Upper lobe of right lung (tissue), 1 donor: ENCODE measurements around the gene CBLC. TPM values are rescaled to one million over a fixed set of nuclear protein-coding genes. Genes with fewer than 3 reads are reported as not detected.

Experiments
- ATAC-seq: fragments of 200-7000 bp; cut with Tn5 transposase; one replicate; pipeline ENCODE4 v1.9.1; 2020; ENCODE audit warnings: mild to moderate bottlenecking, moderate library complexity
- DNase-seq: peaks from one replicate; pipeline ENCODE4 v3.0.0-alpha.2; 2020
- H3K27ac ChIP-seq: fragments of 200-600 bp; one replicate; pipeline ENCODE4 v1.8.0; 2022
- H3K27me3 ChIP-seq: fragments of 200-600 bp; one replicate; pipeline ENCODE4 v1.8.0; 2022; ENCODE audit warnings: mild to moderate bottlenecking
- H3K36me3 ChIP-seq: fragments of 200-600 bp; one replicate; pipeline ENCODE4 v1.8.0; 2022
- H3K4me1 ChIP-seq: fragments of 200-600 bp; one replicate; pipeline ENCODE4 v1.8.0; 2022
- H3K4me3 ChIP-seq: fragments of 200-600 bp; one replicate; pipeline ENCODE4 v1.8.0; 2022; ENCODE audit warnings: mild to moderate bottlenecking
- H3K9me3 ChIP-seq: fragments of 200-600 bp; one replicate; pipeline ENCODE4 v1.8.0; 2022
- CTCF ChIP-seq: fragments of 200-600 bp; IDR thresholded peaks from one replicate; pipeline ENCODE4 v1.8.0; 2022; ENCODE audit warnings: antibody characterized with exemption
- intact Hi-C: fragments of 100-400 bp; cut with DNase I; formaldehyde crosslinking; loops from one replicate; pipeline ENCODE4 v1.11.0; 2022
- total RNA-seq: library from RNA; stranded (reverse); fragmentation: NEBNext Ultra II Directional; extraction: Animal tissue kit (Norgen Biotek cat#: 25700); gene quantifications from one replicate; pipeline ENCODE4 v1.2.1, GENCODE V29; 2021
- donor health status: DM: no; HTN: yes; CAD: no; lungs with severe emphysema.

Gene CBLC
- total RNA-seq, 1 donor from 2014 or later = 3.2 TPM

DNA sequence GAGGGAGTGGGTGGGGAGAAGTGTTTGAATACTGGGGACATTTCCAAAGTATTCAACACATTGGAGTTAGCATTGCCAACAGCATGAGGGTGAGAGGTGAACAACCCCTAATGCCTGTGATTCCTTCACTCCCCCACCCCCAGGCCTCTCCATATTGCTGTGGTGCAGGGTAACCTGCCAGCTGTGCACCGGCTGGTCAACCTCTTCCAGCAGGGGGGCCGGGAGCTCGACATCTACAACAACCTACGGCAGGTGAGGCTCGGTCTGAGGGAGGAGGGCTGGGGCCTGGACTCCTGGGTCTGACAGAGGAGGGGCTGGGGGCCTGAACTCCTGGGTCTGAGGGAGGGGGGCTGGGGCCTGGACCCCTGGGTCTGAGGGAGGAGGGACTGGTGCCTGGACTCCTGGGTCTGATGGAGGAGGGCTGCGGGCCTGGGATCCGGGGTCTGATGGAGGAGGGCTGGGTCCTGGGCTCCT lies 21.6 kb upstream of the CBLC start:
- no peak for ATAC-seq
- no peak for DNase-seq
- Histone ChIP-seq H3K27ac (peak overlapping the region; percentile 95), H3K4me3 (no peak overlapping the region), H3K36me3 (peaks cover 58% of the 10 kb centered on the region), H3K27me3 (no peaks in the 10 kb centered on the region), H3K9me3 (no peaks in the 10 kb centered on the region), H3K4me1 (peaks cover 56% of the 10 kb centered on the region)
- intact Hi-C loops = no loop called here
- TF ChIP-seq CTCF = no peak

GRCh38 chr19:44757057-44757734 lies 20.5 kb upstream of the CBLC start:
- peak; percentile 75 for DNase-seq
- Histone ChIP-seq H3K9me3 (no peaks in the 10 kb centered on the region), H3K4me3 (peak overlapping the region; percentile 43), H3K27ac (peak overlapping the region; percentile 72), H3K4me1 (peaks cover 47% of the 10 kb centered on the region), H3K27me3 (no peaks in the 10 kb centered on the region), H3K36me3 (peaks cover 48% of the 10 kb centered on the region)
- peak; percentile 1 for ATAC-seq
- intact Hi-C loops = no loop called here
- no peak for TF ChIP-seq CTCF

GRCh38 chr19:44757735-44758505 lies 19.8 kb upstream of the CBLC start:
- peak; percentile 85 for DNase-seq

GRCh38 chr19:44758596-44758995 lies 19.1 kb upstream of the CBLC start:
- ATAC-seq (no peak), DNase-seq (no peak)
- TF ChIP-seq CTCF = no peak
- peaks cover 37% of the 10 kb centered on the region for H3K4me1 ChIP-seq
- H3K9me3 ChIP-seq = no peaks in the 10 kb centered on the region
- H3K27me3 ChIP-seq = no peaks in the 10 kb centered on the region
- intact Hi-C loops = no loop called here
- H3K36me3 ChIP-seq = peaks cover 41% of the 10 kb centered on the region
- H3K27ac ChIP-seq = peak overlapping the region; percentile 72
- peak overlapping the region; percentile 43 for H3K4me3 ChIP-seq

More at GRCh38 chr19:44757735-44758505, 19.8 kb upstream of the CBLC start:
- intact Hi-C loops = no loop called here
- H3K27me3 ChIP-seq = no peaks in the 10 kb centered on the region
- ATAC-seq = peak; percentile 32
- peaks cover 41% of the 10 kb centered on the region for H3K36me3 ChIP-seq
- peaks cover 40% of the 10 kb centered on the region for H3K4me1 ChIP-seq
- no peaks in the 10 kb centered on the region for H3K9me3 ChIP-seq
- TF ChIP-seq CTCF = no peak
- H3K27ac ChIP-seq = peak overlapping the region; percentile 72
- H3K4me3 ChIP-seq = peak overlapping the region; percentile 43

DNA sequence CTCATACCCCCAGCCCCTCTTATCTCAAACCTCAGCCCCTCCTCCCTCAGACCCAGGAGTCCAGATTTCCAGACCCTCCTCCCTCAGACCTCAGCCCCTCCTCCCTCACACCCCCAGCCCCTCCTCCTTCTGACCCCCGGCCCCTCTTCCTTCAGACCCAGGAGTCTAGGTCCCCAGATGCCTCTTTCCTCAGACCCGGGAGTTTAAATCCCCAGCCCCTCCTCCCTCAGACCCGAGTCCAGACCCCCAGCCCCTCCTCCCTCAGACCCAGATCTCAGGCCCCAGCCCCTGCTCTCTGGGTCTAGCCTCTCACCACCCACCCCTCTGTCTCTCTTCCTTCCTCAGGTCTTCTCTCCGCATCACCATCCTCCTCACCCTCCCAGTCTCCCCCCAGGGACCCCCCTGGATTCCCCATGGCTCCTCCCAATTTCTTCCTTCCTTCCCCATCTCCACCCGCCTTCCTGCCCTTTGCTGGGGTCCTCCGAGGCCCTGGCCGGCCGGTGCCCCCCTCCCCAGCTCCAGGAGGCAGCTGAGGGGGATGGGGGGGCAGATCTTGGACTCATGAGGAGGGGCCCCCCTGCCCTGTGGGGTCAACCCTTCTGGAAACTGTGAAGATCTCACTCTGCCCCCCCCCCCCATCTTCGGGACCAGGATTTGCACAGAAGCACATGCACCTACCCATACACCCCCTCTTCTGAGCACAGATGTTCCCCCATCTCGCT lies 18.4 kb upstream of the CBLC start:
- Histone ChIP-seq H3K27me3 (no peaks in the 10 kb centered on the region), H3K9me3 (no peaks in the 10 kb centered on the region), H3K36me3 (peaks cover 41% of the 10 kb centered on the region), H3K27ac (no peak overlapping the region), H3K4me1 (peaks cover 37% of the 10 kb centered on the region), H3K4me3 (no peak overlapping the region)
- DNase-seq (no peak), ATAC-seq (no peak)
- no peak for TF ChIP-seq CTCF
- intact Hi-C loops = no loop called here
